ENCODE measurements around the gene HOXA5.

HOXA5 gene

GRCh38 chr7:27148756-27149641, 5.5 kb upstream of the HOXA5 start:
- DNase-seq (ENCODE audit: low read depth in 2 of 2): no peak

GRCh38 chr7:27148031-27148755, 4.7 kb upstream of the HOXA5 start:
- DNase-seq (ENCODE audit: low read depth in 2 of 2): no peak

- no peak for DNase-seq (ENCODE audit: low read depth in 2 of 2)
These were observed 3.9 kb upstream of the HOXA5 start, which contains the start of gene HOXA6 for GRCh38 chr7:27147199-27148030. Gene HOXA6, minus strand, starts transcription at chr7:27147774. Its CDS starts 25 bp downstream, at chr7:27147749.

- no peak for DNase-seq (ENCODE audit: low read depth in 2 of 2)
These were observed 3.2 kb upstream of the HOXA5 start for GRCh38 chr7:27146491-27147198.

- no peak for DNase-seq (ENCODE audit: low read depth in 2 of 2)
These were observed 2.5 kb upstream of the HOXA5 start for GRCh38 chr7:27145914-27146412.

- no peak for DNase-seq (ENCODE audit: low read depth in 2 of 2)
These were observed 1.9 kb upstream of the HOXA5 start for GRCh38 chr7:27145165-27145913.

- DNase-seq (ENCODE audit: low read depth in 2 of 2): no peak
These were observed 1.3 kb upstream of the HOXA5 start for GRCh38 chr7:27144781-27145164.

- DNase-seq (ENCODE audit: low read depth in 2 of 2): no peak
These were observed 684 bp upstream of the HOXA5 start for GRCh38 chr7:27143950-27144780.

GRCh38 chr7:27142580-27143022, 880 bp downstream of the HOXA5 start:
- DNase-seq (ENCODE audit: low read depth in 2 of 2): no peak

GRCh38 chr7:27141923-27142579, 1.4 kb downstream of the HOXA5 start:
- DNase-seq (ENCODE audit: low read depth in 2 of 2): no peak

GRCh38 chr7:27141137-27141922, 2.2 kb downstream of the HOXA5 start:
- no peak for DNase-seq (ENCODE audit: low read depth in 2 of 2)

GRCh38 chr7:27140126-27140857, 3.2 kb downstream of the HOXA5 start:
- no peak for DNase-seq (ENCODE audit: low read depth in 2 of 2)

GRCh38 chr7:27139334-27140125, 4.0 kb downstream of the HOXA5 start:
- DNase-seq (ENCODE audit: low read depth in 2 of 2): no peak

GRCh38 chr7:27138985-27139333, 4.5 kb downstream of the HOXA5 start:
- DNase-seq (ENCODE audit: low read depth in 2 of 2): no peak

GRCh38 chr7:27138472-27138871, 5.0 kb downstream of the HOXA5 start:
- no peak for DNase-seq (ENCODE audit: low read depth in 2 of 2)

- no peak for DNase-seq (ENCODE audit: low read depth in 2 of 2)
These were observed 5.7 kb downstream of the HOXA5 start for GRCh38 chr7:27137640-27138315.

All from stimulated activated CD8-positive, alpha-beta memory T cell treated with anti-CD3 and anti-CD28 coated beads, Interleukin-15, amount 100 ng/mL, for 48 hours (primary cell).